NB4 (cell line): ENCODE results near the gene TNFAIP2.

Experiments
- DNase-seq: peaks from one replicate; pipeline ENCODE4 v3.0.0; 2010; ENCODE audit warnings: low read depth
- H3K4me3 ChIP-seq: one replicate; pipeline ENCODE4 v1.5.1; 2011; ENCODE audit warnings: mild to moderate bottlenecking, low read depth, low read length, moderate library complexity
- CTCF ChIP-seq: IDR thresholded peaks from one replicate; pipeline ENCODE4 v1.5.1; 2012; ENCODE audit warnings: low read depth, low read length
- MYC ChIP-seq: IDR thresholded peaks from 2 replicates; pipeline ENCODE4 v1.6.1; 2011; ENCODE audit warnings: low read depth, low read length
- POLR2A ChIP-seq: IDR thresholded peaks from 2 replicates; pipeline ENCODE4 v1.6.1; 2011; ENCODE audit warnings: mild to moderate bottlenecking; ENCODE audit not compliant: insufficient read length; ENCODE audit errors: extremely low read depth
- TF ChIP-seq, protein P1 (sequence below): IDR thresholded peaks from 2 replicates; pipeline ENCODE4 v1.6.1; 2011; ENCODE audit warnings: low read depth, low read length

Gene TNFAIP2

GRCh38 chr14:103155826-103156394 is 32.6 kb downstream of the TNFAIP2 start:
- no peak for DNase-seq
- no peak overlapping the region for H3K4me3 ChIP-seq
- TF ChIP-seq, protein P1, sequence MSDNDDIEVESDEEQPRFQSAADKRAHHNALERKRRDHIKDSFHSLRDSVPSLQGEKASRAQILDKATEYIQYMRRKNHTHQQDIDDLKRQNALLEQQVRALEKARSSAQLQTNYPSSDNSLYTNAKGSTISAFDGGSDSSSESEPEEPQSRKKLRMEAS: no peak
- TF ChIP-seq MYC (no peak), CTCF (no peak), POLR2A (no peak)

DNA sequence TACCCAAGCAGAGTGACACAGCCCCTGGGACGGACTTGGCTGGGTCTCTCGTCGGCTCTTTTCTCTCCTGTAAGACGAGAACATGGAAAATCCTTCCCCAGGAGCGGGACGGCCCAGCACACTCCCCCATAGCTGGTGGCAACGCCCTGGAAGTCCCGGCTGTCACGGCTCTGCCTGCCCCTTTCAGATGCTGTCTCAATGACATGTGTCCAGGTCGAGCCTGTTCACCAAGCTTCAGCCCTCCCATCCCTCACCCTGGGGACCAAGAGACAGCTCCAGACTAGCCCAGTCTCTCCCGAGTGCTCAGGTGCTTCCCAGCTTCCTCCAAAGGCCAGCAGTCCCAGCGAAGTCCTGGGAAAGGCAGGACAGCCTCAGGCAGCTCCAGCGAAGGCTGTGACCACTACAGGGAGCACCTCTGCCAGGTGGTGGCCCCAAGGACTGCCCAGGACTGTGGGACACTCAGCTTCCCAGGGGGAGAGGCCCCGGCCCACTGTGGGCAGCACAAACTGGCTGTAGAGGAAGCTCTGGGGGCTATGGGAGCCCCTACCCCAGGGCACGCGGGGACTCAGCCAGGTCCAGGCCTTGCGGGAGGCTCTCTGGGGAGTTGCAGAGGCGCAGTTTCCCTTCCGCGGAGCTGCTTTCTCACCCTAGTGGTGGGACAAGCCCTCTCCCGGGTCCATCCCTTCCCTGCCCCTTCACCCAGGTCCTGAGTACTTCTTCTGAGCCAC is 33.6 kb downstream of the TNFAIP2 start:
- TF ChIP-seq CTCF (no peak), MYC (no peak)
- no peak for DNase-seq
- H3K4me3 ChIP-seq: no peak overlapping the region

DNA sequence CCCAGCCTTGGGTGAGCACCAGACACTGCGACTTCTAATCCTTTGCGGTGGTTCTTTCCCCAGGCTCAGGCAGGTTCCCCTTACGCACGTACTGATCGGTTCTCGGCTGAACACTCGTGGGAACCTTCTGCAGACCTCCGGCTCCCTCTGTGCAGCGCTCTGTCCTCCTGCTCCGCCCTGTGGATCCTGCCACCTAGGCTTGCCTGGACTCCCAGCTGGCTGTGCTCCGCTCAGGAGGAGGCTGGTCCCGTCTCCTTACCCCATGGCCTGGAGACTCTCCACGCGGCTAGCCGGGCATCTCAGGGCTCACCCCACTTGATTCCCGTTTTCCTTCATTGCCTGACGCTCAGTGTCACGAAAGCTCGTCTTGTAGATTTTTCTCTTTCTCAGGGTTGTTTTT is 34.7 kb downstream of the TNFAIP2 start:
- no peak for DNase-seq
- H3K4me3 ChIP-seq: no peak overlapping the region
- TF ChIP-seq, protein P1: no peak
- TF ChIP-seq POLR2A (no peak), CTCF (no peak), MYC (no peak)

DNA sequence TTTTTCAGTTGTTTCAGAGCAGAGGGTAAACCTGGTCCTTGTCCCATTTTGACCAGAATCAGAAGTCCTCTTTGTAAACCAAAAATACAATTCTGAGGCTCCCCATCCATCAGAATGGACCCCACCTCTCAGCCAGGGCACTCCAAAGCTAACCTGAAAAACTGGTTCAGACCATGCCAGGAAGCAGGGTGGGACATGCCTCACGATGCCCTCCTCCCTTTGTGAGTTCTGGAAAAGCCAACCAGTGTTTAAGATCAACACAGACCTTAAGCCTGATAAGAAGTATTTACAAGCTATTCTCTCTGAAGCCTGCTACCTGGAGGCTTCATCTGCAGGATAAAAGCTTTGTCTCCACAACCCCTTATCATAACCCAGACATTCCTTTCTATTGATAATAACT is 35.4 kb downstream of the TNFAIP2 start:
- no peak for DNase-seq
- TF ChIP-seq POLR2A (no peak), MYC (no peak), CTCF (no peak)
- TF ChIP-seq, protein P1: no peak
- H3K4me3 ChIP-seq: no peak overlapping the region

- no peak overlapping the region for H3K4me3 ChIP-seq
- TF ChIP-seq, protein P1: no peak
- no peak for TF ChIP-seq CTCF
- no peak for TF ChIP-seq POLR2A
- TF ChIP-seq MYC: no peak
- DNase-seq: no peak
Measured at GRCh38 chr14:103160321-103161053, 37.2 kb downstream of the TNFAIP2 start.
